ENCODE results near the gene SREK1IP1. TPM values are rescaled to one million over a fixed set of nuclear protein-coding genes. Genes with fewer than 3 reads are reported as not detected.

SREK1IP1 gene
- total RNA-seq, 1 experiment from 2014 or later, result 40.1 TPM

- CTCF ChIA-PET, result interaction anchor here (0.6 to 3.1 kb wide), 5 partner anchors 11 to 281 kb away, joined by 3 to 21 read pairs (median 4); no protein-coding TSS in a partner anchor
- H3K27me3 Mint-ChIP-seq (ENCODE audit: insufficient read depth, unreplicated experiment), result no peaks in the 10 kb centered on the region
- H3K4me3 Mint-ChIP-seq (ENCODE audit: unreplicated experiment), result no peak overlapping the region
- TF ChIP-seq, protein P1, sequence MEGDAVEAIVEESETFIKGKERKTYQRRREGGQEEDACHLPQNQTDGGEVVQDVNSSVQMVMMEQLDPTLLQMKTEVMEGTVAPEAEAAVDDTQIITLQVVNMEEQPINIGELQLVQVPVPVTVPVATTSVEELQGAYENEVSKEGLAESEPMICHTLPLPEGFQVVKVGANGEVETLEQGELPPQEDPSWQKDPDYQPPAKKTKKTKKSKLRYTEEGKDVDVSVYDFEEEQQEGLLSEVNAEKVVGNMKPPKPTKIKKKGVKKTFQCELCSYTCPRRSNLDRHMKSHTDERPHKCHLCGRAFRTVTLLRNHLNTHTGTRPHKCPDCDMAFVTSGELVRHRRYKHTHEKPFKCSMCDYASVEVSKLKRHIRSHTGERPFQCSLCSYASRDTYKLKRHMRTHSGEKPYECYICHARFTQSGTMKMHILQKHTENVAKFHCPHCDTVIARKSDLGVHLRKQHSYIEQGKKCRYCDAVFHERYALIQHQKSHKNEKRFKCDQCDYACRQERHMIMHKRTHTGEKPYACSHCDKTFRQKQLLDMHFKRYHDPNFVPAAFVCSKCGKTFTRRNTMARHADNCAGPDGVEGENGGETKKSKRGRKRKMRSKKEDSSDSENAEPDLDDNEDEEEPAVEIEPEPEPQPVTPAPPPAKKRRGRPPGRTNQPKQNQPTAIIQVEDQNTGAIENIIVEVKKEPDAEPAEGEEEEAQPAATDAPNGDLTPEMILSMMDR (IDR thresholded peaks at IDR 0.05; ENCODE audit: unreplicated experiment), result no peak
- BruUV-seq (replicated peaks), result no TSS peak
- no peak overlapping the region for H3K27ac Mint-ChIP-seq (ENCODE audit: low read depth, unreplicated experiment)
- peaks cover 20% of the 10 kb centered on the region for H3K4me1 Mint-ChIP-seq (ENCODE audit: insufficient read depth, unreplicated experiment)
- H3K9me3 Mint-ChIP-seq (ENCODE audit: unreplicated experiment), result no peaks in the 10 kb centered on the region
- POLR2A ChIA-PET, result no interaction called here
- DNase-seq (ENCODE audit: unreplicated experiment), result no peak
- peaks cover 14% of the 10 kb centered on the region for H3K36me3 Mint-ChIP-seq (ENCODE audit: insufficient read depth, unreplicated experiment)
- intact Hi-C loops (cut with micrococcal nuclease), result no loop called here
Measured at GRCh38 chr5:64771736-64772135, 3.2 kb upstream of the SREK1IP1 start.

- ChIA-PET POLR2A (interaction anchor here (1.1 to 3.6 kb wide), 6 partner anchors 14 to 793 kb away, joined by 4 to 14 read pairs (median 10); partner anchors contain the start of genes CENPK and PPWD1), CTCF (interaction anchor here (0.6 to 3.1 kb wide), 4 partner anchors 13 to 135 kb away, joined by 3 to 21 read pairs (median 4); no protein-coding TSS in a partner anchor)
- DNase-seq (ENCODE audit: unreplicated experiment), result no peak
- Mint-ChIP-seq H3K4me1 (ENCODE audit: insufficient read depth, unreplicated experiment) (peaks cover 36% of the 10 kb centered on the region), H3K36me3 (ENCODE audit: insufficient read depth, unreplicated experiment) (peaks cover 10% of the 10 kb centered on the region), H3K9me3 (ENCODE audit: unreplicated experiment) (no peaks in the 10 kb centered on the region), H3K4me3 (ENCODE audit: unreplicated experiment) (peak overlapping the region; percentile 96), H3K27ac (ENCODE audit: low read depth, unreplicated experiment) (peak overlapping the region; percentile 100), H3K27me3 (ENCODE audit: insufficient read depth, unreplicated experiment) (no peaks in the 10 kb centered on the region)
- intact Hi-C loops (cut with micrococcal nuclease), result no loop called here
- no TSS peak for BruUV-seq (replicated peaks)
- TF ChIP-seq, protein P1 (IDR thresholded peaks at IDR 0.05; ENCODE audit: unreplicated experiment), result no peak
Measured at GRCh38 chr5:64769855-64770254, 1.4 kb upstream of the SREK1IP1 start.

DNA sequence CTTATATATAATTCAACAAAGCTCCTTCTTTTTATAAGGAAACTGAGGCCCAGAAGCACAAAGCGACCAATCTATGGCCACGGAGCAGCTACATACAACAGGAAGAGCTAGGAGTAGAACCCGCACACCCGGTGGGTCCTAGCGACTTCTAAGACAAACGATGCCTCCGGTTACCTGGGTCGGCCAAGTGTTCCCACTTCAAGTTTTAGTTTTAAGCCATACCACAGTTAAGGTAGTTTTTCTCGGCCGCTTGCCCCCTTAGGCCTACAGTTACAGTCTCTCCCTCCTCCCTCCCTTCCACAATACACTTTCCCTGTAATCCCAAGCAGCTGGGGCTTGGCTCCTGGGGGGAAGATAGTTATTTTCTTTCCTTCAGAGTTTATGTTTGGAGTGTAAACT is 533 bp downstream of the SREK1IP1 start:
- peaks cover 44% of the 10 kb centered on the region for H3K4me1 Mint-ChIP-seq (ENCODE audit: insufficient read depth, unreplicated experiment)
- peak overlapping the region; percentile 96 for H3K4me3 Mint-ChIP-seq (ENCODE audit: unreplicated experiment)
- H3K27ac Mint-ChIP-seq (ENCODE audit: low read depth, unreplicated experiment), result peak overlapping the region; percentile 100
- no peaks in the 10 kb centered on the region for H3K9me3 Mint-ChIP-seq (ENCODE audit: unreplicated experiment)
- TF ChIP-seq, protein P1 (IDR thresholded peaks at IDR 0.05; ENCODE audit: unreplicated experiment), result no peak
- POLR2A ChIA-PET, result interaction anchor here (0.9 to 3.6 kb wide), 17 partner anchors 10 to 856 kb away, joined by 3 to 16 read pairs (median 6); partner anchors contain the start of genes ADAMTS6, CENPK, PPWD1 and TRIM23
- H3K27me3 Mint-ChIP-seq (ENCODE audit: insufficient read depth, unreplicated experiment), result no peaks in the 10 kb centered on the region
- peaks cover 23% of the 10 kb centered on the region for H3K36me3 Mint-ChIP-seq (ENCODE audit: insufficient read depth, unreplicated experiment)
- BruUV-seq (replicated peaks), result TSS peak; percentile 50
- intact Hi-C loops (cut with micrococcal nuclease), result no loop called here
- CTCF ChIA-PET, result interaction anchor here (0.6 to 2.3 kb wide), 8 partner anchors 10 to 715 kb away, joined by 3 to 9 read pairs (median 4); no protein-coding TSS in a partner anchor
- DNase-seq (ENCODE audit: unreplicated experiment), result no peak

DNA sequence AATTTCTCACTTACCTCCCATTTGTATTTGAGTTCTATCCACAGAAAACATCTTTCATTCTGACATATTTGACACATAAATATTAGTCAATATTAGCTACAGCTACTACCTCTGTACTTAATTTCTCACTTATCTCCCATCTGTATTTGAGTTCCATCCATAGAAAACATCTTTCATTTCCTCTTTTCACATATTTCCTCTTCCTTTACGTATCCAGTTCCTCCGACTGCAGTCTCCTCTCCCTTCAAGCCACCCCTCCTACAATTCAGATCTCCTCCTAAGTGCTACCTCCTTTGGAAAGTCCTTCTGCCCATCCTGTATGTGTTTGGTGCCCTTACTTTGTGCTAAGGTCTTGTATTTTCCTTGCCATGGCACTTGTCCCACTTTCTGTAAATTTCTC is 1.6 kb downstream of the SREK1IP1 start:
- peaks cover 24% of the 10 kb centered on the region for H3K36me3 Mint-ChIP-seq (ENCODE audit: insufficient read depth, unreplicated experiment)
- POLR2A ChIA-PET, result interaction anchor here (0.6 to 3.6 kb wide), 6 partner anchors 9 to 796 kb away, joined by 3 to 16 read pairs (median 10); partner anchors contain the start of genes CENPK and PPWD1
- intact Hi-C loops (cut with micrococcal nuclease), result no loop called here
- TF ChIP-seq, protein P1 (IDR thresholded peaks at IDR 0.05; ENCODE audit: unreplicated experiment), result no peak
- DNase-seq (ENCODE audit: unreplicated experiment), result no peak
- no peaks in the 10 kb centered on the region for H3K27me3 Mint-ChIP-seq (ENCODE audit: insufficient read depth, unreplicated experiment)
- H3K9me3 Mint-ChIP-seq (ENCODE audit: unreplicated experiment), result no peaks in the 10 kb centered on the region
- H3K27ac Mint-ChIP-seq (ENCODE audit: low read depth, unreplicated experiment), result peak overlapping the region; percentile 100
- peak overlapping the region; percentile 96 for H3K4me3 Mint-ChIP-seq (ENCODE audit: unreplicated experiment)
- no TSS peak for BruUV-seq (replicated peaks)
- CTCF ChIA-PET, result interaction anchor here (0.6 to 2.3 kb wide), 6 partner anchors 9 to 875 kb away, joined by 3 to 9 read pairs (median 5); no protein-coding TSS in a partner anchor
- peaks cover 44% of the 10 kb centered on the region for H3K4me1 Mint-ChIP-seq (ENCODE audit: insufficient read depth, unreplicated experiment)

All from MCF 10A (cell line).